HG03103 (cell line): Measurements from ENCODE around the gene ATP8A2.

Experiments
- ATAC-seq: cut with Tn5 transposase; IDR thresholded peaks from one replicate; pipeline ENCODE4 v1.9.1; 2021; ENCODE audit warnings: low read depth; ENCODE audit not compliant: unreplicated experiment

ATP8A2 gene

GRCh38 chr13:25901460-25902376, 529.9 kb downstream of the ATP8A2 start:
- peak; percentile 94 for ATAC-seq

GRCh38 chr13:25902455-25902854, 530.7 kb downstream of the ATP8A2 start:
- no peak for ATAC-seq

- ATAC-seq: no peak
These were observed 531.1 kb downstream of the ATP8A2 start for GRCh38 chr13:25902891-25903341.

GRCh38 chr13:25904830-25905229, 533.1 kb downstream of the ATP8A2 start:
- no peak for ATAC-seq

GRCh38 chr13:25905611-25906010, 533.8 kb downstream of the ATP8A2 start:
- ATAC-seq: no peak

GRCh38 chr13:25906191-25906661, 534.5 kb downstream of the ATP8A2 start:
- no peak for ATAC-seq

- no peak for ATAC-seq
These were observed 536.6 kb downstream of the ATP8A2 start for GRCh38 chr13:25908366-25908765.

- ATAC-seq: no peak
These were observed 538.5 kb downstream of the ATP8A2 start for GRCh38 chr13:25910243-25910642.

- ATAC-seq: no peak
These were observed 539.2 kb downstream of the ATP8A2 start for GRCh38 chr13:25910991-25911419.

GRCh38 chr13:25912961-25913360, 541.2 kb downstream of the ATP8A2 start:
- no peak for ATAC-seq

- no peak for ATAC-seq
These were observed 544.2 kb downstream of the ATP8A2 start for GRCh38 chr13:25915840-25916518.

- no peak for ATAC-seq
These were observed 548.5 kb downstream of the ATP8A2 start for GRCh38 chr13:25920277-25920676.

- no peak for ATAC-seq
These were observed 549.2 kb downstream of the ATP8A2 start for GRCh38 chr13:25920931-25921330.

GRCh38 chr13:25922376-25922775, 550.6 kb downstream of the ATP8A2 start:
- no peak for ATAC-seq

GRCh38 chr13:25923217-25924085, 551.7 kb downstream of the ATP8A2 start:
- ATAC-seq: no peak

- no peak for ATAC-seq
These were observed 555.6 kb downstream of the ATP8A2 start for GRCh38 chr13:25927363-25927762.

- ATAC-seq: no peak
These were observed 556.2 kb downstream of the ATP8A2 start for GRCh38 chr13:25927932-25928331.

- ATAC-seq: no peak
These were observed 557.2 kb downstream of the ATP8A2 start for GRCh38 chr13:25928941-25929505.

GRCh38 chr13:25929816-25930215, 558.0 kb downstream of the ATP8A2 start:
- ATAC-seq: no peak

GRCh38 chr13:25930653-25931052, 558.9 kb downstream of the ATP8A2 start:
- ATAC-seq: no peak
